Cerebellar nuclear complex (tissue), 1 donor: ENCODE measurements around the gene SEMA4D.

ENCODE experiments used
- DNase-seq, 2 experiments: peaks; one replicate each; lab custom pipeline; 2025; lab: John Stamatoyannopoulos, UW

The SEMA4D gene

DNA sequence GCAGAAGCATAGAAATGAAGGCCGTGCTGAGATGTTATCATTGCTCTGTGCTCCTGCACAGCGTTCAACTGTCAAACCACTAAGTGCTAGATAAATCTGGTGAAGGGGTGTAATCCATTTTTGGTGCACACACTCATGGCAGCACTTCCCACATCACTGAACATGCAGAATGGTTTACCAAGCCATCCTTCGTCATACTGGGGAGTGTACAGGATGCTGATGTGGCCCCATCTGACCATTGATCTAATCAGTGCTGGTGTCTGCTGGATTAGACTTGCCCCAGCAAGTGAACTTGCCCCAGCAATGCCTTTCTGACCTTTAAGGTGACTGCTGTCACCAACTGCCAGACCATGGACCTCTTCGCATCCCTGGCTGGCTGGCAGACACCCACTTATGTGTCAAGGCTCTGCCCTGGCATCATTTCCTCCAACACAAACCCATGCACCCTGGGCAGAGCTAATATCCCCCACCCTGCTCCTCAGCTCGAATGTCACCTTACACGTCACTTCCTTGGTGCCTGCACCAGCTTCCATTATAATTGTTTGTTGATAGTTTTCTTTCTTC lies 4.2 kb upstream of the SEMA4D start:
- DNase-seq = no peak

DNA sequence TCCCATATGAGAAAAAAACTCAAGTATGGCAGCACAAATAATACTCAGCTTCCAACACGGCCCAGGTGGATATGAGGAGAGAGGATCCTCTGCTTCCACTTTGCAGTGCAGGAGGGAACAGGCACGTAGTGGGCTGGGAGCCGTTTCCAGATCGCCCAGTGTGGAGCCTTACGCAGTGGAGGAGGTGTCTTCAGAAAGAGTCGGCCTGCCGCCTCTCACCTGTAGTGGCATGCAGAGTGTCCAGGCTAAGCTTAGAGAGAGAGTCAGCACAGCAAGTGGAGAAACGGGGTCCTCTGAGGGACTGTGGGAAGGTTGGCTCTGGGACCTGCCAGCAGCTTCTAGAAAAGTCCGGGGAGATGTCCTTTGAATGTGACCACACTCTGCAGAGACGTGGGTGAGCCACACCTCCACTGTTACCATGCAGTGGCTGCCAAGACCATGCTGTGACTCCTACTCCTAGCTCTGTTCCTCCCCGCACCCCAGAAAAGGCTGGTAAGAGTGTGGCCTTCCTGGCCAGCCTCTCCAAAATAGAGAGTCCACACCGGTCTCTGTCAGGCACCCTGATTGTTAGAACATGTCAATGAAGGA lies 3.5 kb upstream of the SEMA4D start:
- no peak for DNase-seq

DNA sequence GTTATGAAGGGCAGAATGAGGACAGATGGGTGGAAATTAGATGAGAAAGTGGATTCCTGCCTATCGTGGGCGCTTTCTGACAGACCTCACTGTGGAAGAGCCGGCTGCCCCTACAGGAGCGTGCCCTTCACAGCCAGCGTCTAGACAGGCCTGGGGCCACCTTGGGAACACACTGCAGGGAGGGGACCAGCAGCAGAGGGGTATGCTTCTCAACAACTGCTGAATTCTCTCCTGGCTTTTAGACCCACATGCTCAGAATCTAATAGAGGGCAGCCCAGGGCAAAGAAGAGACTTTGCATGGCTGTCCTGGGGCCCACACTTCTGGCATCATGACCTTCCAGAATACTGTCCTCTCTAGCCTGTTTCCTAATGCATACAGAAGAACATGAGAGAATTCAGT lies 2.1 kb upstream of the SEMA4D start:
- DNase-seq = no peak

DNA sequence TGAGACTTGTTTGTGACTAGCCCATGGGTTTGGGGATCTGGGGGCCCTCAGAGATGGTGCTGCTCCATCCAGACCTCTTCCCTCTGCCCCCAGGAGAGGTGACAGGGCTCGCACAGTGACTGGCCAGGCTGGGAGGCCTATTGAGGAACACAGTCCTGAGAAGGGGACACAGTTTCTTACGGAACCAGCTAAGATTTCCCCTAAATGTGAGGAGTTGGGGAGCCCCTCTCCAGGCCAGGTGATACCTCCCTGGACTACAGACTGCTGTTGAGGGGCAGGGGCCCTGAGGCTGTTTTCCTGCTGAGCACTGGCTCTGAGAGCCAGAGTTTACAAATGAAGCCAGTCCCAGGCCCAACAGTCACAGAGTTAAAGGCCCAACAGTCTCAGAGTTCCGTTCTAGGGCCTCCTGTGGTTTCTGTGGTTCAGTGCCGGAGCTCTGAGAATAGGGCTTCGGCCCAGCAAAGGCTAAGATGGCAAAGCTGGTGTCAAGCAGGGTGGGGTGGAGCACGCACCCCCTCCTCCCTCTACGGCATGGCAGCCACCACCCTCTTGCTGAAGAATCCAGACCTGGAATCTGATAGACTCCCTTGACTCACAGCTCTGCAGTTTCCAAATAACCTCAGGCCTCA lies 1.1 kb upstream of the SEMA4D start:
- DNase-seq = no peak

DNA sequence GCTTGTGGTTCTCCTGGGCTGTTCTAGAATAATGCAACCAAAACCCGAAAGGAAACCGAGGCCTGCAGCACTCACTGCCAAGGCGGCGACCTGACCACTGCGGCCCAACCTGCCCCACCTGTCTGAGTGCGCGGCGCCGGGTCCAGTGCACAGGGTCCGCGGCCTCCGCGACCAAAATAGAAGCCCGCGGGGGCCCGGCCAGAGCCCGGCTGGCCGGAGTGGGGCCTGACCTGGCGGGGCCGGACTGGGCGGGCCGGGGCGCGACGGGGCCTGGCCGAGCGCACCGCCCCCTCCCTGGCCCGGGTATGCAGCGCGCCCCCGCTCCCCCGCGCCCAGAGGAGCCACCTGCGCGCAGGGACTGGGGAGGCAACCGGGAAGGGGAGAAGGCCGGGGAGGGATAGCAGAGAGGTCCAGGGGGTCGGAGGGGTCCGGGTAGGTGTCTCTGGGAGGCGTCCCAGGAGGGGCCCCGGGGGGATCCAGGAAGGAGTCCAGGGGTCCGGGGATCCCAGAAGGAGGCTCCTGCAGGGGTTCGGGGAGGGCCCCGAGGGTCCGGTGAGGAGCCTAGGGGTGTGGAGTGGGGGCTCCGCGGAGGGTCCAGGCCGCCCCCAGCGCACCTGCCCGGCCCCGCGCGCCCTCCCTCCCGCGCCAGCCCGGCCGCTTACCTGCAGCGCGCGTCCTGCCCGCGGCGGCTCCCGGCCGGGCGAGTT lies 503 bp downstream of the SEMA4D start:
- DNase-seq = no peak

DNA sequence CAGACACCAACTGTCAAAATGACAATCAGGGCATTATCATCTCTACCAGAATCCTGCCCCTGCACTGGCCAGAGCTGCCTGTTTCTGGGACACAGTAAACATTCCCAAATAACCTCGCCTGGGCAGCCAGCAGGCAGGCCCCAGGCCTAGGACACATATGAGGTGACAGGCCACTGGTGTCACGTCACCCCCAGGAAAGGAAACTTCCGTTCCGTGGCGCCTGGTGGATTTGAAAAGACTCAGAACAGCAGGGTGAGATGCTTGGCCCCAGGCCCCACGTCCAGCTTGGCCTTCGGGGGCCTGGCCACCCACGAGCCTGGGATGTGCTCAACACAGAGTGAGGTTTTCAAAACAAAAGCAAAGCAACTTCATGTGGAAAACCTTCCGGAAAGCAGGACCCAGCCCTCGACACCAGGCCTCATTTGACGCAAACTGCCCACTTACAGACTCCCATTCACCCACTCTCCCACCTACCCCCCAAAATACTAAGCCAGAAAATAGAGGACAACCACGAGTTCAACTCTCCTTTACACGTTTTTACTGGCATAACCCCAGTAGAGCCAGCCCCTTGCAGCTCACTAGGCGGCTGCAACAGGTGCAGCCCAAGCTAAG lies 1.2 kb downstream of the SEMA4D start:
- DNase-seq = no peak

DNA sequence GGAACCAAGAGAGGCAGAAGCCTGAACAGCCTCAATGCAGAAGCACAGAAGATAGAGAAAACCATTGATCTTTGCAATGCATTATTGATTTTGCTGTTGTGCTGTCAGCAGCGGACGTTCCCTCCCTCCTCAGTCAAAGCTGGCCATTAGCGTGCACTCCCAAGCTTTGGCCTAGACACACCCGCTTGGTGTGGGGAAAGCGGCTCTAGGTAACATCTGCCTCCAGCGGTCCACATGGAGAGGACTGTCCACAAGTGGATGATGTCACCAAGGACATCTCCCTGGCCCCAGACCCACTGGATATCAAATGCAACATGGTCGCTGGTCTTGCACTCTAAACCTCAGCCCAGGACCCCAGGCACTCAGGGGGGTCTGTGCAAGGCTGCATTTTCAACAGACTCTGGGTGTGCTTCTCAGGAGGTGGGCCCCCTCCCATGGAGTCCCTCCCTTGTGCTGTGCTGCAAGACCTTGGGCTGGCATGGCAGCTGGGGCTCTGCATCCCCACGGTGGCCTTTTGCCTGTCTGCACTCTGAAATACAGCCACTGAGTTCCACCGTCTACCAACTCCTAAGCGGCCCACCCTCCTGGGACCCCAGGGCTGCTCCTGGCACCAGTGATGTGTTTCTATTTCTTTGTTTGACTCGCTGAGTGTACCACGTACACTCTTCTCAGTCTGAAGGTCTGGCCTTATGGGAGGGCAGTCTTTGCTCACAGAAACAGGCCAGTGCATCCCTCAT lies 1.9 kb downstream of the SEMA4D start:
- DNase-seq = no peak

DNA sequence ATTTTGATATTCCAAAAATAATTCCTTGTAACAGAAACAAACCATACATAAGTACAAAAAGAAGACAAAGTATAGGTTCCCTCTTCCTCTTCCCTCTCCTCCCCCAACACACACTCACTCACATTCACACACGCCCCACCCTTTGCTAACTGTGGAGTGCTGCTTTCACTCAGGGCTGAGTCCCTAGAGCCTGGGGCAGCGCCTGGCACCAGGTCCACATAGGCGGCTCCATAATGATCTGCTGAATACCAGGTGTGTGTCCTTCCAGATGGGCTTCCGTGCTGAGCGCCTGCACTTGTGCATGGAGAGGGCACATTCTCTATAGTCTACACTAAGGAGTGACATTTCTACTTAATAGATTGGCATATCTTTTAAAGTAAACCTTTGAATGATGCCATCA lies 3.7 kb downstream of the SEMA4D start:
- no peak for DNase-seq

DNA sequence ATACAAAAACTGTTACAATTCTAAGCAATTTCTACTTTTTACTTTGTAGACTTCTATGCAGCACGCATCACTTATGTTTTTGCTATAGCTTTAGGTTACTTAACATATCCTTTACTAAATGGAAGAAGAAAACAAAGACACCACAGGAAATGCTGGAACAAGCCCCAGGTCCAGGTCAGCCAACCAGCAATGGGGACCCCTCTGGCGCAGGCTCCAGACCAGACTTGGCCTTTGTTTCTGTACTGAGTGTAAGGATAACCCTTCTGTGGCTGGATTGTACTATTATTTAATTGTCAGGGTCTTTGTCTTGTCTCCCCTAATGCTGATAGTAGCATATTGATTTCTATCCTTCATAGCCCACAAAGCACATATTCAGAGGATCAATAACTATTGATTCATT lies 4.2 kb downstream of the SEMA4D start:
- no peak for DNase-seq

DNA sequence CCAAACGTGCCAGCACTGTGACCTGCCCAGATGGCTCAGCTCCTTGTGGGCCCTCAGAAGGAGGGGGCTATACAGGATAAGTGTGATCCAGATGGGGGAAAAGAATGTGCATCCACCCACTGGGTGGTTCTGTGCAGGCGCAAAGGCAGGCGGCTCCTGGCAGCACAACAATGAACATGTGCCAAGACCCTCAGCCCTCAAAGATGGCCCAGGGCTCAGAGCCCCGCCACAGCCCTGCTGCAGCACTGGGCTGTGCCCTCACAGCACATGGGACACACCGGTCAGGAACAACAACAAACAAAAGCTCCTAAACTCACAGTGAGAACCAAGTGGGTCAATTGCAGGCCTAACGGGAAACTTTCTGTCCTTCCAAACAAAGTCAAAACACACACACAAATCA lies 4.7 kb downstream of the SEMA4D start:
- no peak for DNase-seq

DNA sequence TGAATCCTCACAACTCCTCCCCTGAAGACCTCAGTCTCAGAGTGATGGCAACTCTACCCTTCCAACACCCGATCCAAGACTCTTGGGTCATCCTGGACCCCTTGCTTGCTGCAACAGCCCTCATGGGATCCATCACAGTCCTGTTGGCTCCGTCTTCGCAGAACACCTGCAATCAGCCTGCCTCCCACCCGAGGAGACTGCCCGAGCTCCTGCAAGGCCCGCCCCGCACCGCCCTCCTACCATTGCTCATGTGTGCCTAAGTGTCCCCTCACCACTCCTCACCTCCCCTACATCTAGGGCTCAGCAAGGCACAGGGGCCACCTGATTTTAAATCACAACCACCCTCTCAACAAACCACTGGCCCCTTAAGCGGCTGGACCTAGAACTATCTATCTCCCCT lies 5.3 kb downstream of the SEMA4D start:
- no peak for DNase-seq

DNA sequence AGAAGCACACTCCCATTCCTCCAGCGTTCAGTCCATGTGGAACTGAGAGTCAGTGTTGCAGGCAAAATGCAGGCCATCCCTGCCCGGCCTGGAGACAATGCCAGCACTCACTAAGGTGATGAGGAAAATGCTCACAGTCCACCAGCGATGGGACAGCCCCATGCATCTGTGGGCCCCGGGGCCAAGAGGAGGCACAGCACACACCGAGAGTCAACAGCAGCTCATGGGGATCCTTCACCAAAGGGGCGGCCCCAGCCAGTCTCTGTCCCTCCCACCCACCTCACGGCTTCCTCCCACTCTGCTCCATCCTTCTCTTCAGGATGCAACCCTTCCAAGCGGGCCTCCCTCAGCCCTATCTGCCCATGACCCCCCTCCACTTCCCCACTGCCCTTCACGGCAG lies 6.2 kb downstream of the SEMA4D start:
- DNase-seq = no peak

DNA sequence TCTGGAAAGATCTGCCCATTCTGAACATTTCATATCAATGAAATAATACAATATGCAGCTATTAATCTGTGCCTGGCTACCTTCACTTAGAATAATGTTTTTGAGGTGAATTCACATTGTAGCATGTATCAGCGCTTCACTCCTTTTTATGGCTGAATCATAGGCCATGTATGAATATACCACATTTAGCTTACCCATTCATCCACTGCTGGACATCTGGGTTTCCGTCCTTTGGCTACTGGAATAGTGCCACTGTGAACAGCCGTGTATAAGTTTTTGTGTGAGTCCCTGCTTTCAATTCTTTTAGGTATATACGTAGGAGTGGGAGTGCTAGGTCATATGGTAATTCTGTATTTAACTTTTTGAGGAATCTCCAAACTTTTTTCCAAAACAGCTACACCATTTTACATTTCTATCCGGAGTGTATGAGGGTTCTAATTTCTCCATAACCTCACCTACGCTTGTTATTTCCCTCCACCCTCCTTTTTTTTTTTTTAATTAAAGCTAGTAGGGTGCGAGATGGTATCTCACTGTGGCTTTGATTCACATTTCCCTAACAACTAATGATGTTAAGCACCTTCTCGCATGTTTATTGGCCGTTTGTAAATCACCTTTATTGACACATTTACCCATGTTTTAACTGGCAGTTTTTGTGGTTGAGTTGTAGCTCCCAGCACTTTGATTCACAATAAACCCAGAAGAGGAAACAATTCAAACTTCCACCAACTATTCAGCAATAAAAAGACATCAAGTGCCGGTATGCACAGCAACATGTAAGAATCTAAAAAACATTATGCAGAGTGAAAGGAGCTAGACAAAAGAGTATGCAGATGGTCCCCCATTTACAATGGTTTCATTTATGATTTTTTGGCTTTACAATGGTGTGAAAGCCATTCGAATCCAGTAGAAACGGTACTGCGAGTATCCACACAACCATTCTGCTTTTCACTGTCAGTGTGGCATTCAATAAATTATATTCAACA lies 8.1 kb downstream of the SEMA4D start:
- no peak for DNase-seq

DNA sequence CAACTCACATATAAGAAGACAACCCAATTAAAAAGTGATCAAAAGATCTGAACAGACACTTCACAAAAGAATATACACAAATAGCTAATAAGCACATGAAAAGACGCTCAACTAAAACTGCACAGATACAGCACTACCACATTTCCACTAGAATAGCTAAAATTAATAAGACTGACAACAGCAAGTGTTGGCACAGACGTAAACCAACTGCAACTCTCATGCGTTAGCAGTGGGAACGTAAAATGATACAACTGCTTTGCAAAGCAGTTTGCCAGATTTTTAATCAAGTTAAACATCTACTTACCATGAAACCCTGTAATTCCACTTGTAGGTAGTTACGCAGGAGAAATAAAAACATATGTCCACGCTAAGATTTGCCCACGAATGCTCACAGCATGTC lies 9.0 kb downstream of the SEMA4D start:
- DNase-seq = no peak

DNA sequence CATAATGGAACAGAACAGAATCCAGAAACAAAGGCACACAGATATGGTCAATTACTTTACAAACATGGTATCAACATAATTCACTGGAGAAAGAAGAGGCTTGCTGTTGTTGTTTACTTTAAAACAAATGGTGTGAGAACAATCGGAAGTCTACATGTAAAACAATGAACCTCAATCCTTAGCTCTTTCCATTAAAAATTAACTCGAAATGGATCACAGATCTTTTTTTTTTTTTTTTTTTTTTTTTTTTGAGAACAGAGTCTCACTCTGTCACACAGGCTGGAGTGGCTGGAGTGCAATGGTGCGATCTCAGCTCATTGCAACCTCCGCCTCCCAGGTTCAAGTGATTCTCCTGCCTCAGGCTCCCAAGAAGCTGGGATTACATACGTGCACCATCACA lies 9.8 kb downstream of the SEMA4D start:
- DNase-seq = no peak

DNA sequence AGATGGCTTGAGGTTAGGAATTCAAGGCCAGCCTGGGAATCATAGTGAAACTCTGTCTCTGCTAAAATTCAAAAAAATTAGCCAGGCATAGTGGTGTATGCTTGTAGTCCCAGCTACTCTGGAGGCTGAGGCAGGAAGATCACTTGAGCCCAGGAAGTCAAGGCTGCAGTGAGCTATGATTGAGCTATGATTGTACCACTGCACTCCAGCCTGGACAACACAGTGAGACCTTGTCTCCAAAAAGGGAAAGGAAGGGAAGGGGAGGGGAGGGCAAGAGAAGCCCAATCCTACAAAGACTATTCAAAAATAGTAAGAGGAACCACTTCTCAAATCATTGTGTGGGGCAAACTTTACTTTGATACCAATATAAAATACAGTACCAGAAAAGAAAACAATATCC lies 11.2 kb downstream of the SEMA4D start:
- DNase-seq = no peak

DNA sequence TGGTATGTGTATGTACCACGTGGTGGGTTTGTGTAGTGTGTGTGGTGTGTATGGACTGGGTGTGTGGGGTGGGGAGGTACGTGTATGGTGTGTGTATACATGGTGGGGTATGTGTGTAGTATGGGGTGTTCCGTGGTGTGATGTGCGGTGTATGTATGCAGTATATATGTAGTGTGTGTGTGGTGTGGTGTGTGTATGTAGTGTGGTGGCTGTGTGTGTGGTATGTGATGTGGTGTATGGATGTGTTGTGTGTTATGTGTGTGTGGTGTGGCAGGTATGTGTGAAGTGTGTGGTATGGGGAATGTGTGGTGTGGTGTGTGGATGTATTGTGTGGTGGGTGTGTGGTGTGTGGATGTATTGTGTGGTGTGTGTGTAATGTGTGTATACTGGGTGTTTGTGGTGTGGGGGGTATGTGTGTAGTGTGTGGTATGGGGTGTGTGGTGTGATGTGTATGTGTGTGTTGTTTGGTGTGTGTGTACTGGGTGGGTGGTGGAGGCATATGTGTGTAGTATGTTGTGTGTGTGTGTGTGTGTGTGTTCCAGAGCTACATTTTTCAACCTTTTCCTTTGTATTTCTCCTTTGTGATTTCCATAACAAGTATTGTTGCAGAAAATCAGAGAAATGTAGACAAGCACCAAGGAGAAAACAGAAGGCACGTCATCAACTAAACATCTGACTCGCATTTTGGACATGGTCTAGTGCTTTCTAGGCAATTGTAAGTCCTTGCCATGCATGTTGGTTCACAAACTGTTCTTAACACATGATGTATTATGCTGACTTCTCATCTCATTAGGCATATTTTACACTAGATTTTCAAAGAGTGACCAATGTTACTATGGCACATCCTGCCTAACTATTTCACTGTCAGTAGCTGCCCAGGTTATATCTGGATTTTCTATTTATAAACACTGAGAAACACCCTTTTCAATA lies 13.2 kb downstream of the SEMA4D start:
- no peak for DNase-seq

DNA sequence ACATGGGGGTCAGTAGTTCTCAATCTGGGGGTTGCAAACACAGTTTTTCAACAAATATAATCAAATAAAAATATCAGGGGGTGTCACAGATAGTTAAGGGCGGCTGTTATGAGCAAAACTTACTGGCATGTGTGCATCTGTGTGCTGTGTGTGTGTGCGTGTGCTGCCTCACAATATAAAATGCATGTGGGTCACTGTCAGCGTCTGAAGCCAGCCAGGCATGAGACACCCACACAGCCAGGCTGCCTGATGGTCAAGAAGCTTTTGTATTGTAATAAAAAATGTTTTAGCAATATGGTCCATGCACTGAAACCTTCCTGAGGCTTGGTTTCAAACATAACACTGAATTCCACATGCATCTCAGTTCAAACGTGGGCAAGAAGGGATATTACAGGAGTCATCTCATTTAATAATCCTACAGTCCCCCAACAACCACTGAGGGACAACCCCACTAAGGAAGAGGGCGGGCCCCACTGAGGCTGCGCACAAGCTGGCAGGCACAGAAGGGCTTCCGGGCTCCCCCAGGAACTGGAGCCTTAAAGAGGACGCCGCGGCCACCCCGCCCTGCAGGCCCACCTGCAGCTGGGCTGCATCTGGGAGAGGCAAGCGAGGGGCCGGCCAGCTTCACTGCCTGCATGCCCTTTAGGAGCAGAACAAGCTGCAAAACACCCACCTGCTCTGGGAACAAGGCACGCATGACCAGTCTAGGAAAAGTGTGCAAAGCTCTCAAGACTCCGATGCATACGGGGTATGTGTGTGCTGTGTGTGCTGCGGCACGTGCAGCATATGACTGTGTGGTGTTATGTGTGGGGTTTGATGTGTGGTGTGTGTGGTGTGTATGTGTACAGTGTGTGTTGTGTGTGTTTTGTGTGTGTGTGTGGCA lies 14.1 kb downstream of the SEMA4D start:
- no peak for DNase-seq

DNA sequence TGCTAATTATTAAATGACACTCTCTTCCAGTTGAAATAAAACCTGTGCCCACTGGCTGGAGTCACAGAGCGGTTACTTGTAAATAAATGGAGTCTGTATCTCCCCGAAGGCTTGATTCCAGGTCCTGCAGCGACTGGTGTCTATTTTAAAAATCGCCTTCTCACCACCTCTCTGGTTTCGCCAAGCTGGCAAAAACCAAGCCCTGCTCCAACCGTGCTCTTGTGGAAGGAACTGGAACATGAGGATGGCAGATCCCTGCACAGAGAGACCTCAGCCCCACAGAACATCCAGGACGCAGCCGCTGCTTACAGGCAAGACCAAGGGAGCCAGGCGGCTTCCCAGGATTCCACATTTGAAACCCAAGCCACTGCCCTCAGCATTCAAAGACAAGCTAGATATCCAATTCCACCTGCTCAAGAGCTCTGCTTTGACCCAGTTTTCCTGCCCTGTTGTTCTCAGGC lies 15.0 kb downstream of the SEMA4D start:
- DNase-seq = peak; percentile 63 to 79
